ENCODE results near the gene CYB5R4.

CYB5R4 gene

DNA sequence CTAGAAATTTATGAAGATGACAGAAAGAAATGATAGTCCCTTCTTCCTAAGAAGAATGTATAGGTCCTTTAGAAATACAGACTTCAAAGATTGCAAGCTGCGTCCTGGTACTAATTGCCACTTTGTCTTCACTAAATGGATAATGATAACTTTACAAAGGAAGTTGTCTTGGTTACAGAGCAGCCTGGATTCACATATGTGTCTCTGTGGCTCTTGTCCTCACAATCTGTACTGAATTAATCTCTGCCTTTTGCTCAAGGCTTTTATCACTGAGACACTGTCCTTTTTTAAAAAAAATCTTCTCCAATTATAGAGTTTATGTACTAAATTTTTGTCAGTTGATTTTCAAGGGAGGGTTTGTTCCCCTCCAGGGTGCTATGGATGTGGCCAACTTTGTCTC lies 156.5 kb downstream of the CYB5R4 start:
- H3K4me3 ChIP-seq (ENCODE audit: low read depth, low read length): no peak overlapping the region
- H2BK5ac ChIP-seq (ENCODE audit: low read depth, low read length, poor library complexity): no peak overlapping the region
- H4K12ac ChIP-seq (ENCODE audit: low read depth, low read length): no peak overlapping the region
- H3K79me2 ChIP-seq (ENCODE audit: control insufficient read depth, insufficient read depth, low read length, poor library complexity): no peaks in the 10 kb centered on the region
- no peak overlapping the region for H4K91ac ChIP-seq (ENCODE audit: low read depth, low read length)
- H3K9ac ChIP-seq (ENCODE audit: low read length): no peak overlapping the region
- H3K27me3 ChIP-seq (ENCODE audit: insufficient read depth, low read length): no peaks in the 10 kb centered on the region
- no peak overlapping the region for H3K14ac ChIP-seq (ENCODE audit: low read length)
- no peak for DNase-seq
- H3K36me3 ChIP-seq (ENCODE audit: control insufficient read depth in 1 of 2, insufficient read depth in 2 of 2, low read length in 2 of 2): no peaks in the 10 kb centered on the region
- H2AFZ ChIP-seq (ENCODE audit: insufficient read depth, low read length, poor library complexity): no peak overlapping the region
- no CpG with 5 or more reads among the region's 1 CpG for WGBS (ENCODE audit: extremely low coverage, insufficient coverage, insufficient read length)
- H2BK120ac ChIP-seq (ENCODE audit: insufficient read depth, low read length, poor library complexity): no peak overlapping the region
- H3K4ac ChIP-seq (ENCODE audit: low read depth, low read length): no peak overlapping the region
- H3K4me1 ChIP-seq (ENCODE audit: control insufficient read depth in 1 of 2, insufficient read depth in 2 of 2, low read length in 2 of 2): no peaks in the 10 kb centered on the region
- no peaks in the 10 kb centered on the region for H3K79me1 ChIP-seq (ENCODE audit: low read length)
- no peak overlapping the region for H3K27ac ChIP-seq (ENCODE audit: low read depth, low read length)
- no peak overlapping the region for H2BK12ac ChIP-seq (ENCODE audit: low read length)
- no peak overlapping the region for H4K8ac ChIP-seq (ENCODE audit: low read depth, low read length)
- no peak overlapping the region for H3K18ac ChIP-seq (ENCODE audit: low read length)
- H2AK5ac ChIP-seq (ENCODE audit: low read length): no peak overlapping the region
- no peaks in the 10 kb centered on the region for H3K9me3 ChIP-seq (ENCODE audit: insufficient read depth, low read depth, low read length)
- H3K23ac ChIP-seq (ENCODE audit: low read length): no peak overlapping the region
- no peak overlapping the region for H3K4me2 ChIP-seq (ENCODE audit: low read length)
